VCaP (cell line): ENCODE results near the gene ADGRD1.

Experiments used
- H3K27ac ChIP-seq: fragments of 450-650 bp; 2 replicates; pipeline ENCODE4 v1.5.1; 2017
- TF ChIP-seq, protein P1 (sequence below): fragments of 450-650 bp; conservative IDR thresholded peaks from 2 replicates; pipeline ENCODE4 v1.5.1; 2017; ENCODE audit warnings: mild to moderate bottlenecking, moderate library complexity

Gene ADGRD1

DNA sequence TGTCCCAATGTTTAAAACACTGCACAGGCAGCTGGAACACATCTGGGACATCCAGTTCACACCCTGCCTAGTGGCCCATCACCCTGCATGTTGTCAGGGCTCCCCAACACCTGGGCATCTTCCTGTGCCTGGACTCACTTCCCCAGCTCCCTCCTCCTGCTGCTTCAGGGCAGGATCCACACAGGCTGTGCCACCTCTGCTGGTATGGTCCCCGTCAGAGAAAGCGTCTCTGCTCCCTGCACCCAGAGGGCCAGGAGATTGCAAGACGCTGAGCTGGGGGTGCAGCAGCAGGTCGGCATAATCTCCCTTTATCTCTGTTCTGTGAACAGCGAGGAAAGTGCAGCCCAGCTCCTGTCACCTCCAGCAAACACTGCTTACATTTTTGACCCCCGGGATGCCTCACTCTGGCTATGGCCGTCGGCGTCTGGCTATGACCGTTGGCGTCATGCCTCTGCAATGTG is 124.3 kb downstream of the ADGRD1 start:
- TF ChIP-seq, protein P1, sequence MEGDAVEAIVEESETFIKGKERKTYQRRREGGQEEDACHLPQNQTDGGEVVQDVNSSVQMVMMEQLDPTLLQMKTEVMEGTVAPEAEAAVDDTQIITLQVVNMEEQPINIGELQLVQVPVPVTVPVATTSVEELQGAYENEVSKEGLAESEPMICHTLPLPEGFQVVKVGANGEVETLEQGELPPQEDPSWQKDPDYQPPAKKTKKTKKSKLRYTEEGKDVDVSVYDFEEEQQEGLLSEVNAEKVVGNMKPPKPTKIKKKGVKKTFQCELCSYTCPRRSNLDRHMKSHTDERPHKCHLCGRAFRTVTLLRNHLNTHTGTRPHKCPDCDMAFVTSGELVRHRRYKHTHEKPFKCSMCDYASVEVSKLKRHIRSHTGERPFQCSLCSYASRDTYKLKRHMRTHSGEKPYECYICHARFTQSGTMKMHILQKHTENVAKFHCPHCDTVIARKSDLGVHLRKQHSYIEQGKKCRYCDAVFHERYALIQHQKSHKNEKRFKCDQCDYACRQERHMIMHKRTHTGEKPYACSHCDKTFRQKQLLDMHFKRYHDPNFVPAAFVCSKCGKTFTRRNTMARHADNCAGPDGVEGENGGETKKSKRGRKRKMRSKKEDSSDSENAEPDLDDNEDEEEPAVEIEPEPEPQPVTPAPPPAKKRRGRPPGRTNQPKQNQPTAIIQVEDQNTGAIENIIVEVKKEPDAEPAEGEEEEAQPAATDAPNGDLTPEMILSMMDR, result no peak
- no peak overlapping the region for H3K27ac ChIP-seq

DNA sequence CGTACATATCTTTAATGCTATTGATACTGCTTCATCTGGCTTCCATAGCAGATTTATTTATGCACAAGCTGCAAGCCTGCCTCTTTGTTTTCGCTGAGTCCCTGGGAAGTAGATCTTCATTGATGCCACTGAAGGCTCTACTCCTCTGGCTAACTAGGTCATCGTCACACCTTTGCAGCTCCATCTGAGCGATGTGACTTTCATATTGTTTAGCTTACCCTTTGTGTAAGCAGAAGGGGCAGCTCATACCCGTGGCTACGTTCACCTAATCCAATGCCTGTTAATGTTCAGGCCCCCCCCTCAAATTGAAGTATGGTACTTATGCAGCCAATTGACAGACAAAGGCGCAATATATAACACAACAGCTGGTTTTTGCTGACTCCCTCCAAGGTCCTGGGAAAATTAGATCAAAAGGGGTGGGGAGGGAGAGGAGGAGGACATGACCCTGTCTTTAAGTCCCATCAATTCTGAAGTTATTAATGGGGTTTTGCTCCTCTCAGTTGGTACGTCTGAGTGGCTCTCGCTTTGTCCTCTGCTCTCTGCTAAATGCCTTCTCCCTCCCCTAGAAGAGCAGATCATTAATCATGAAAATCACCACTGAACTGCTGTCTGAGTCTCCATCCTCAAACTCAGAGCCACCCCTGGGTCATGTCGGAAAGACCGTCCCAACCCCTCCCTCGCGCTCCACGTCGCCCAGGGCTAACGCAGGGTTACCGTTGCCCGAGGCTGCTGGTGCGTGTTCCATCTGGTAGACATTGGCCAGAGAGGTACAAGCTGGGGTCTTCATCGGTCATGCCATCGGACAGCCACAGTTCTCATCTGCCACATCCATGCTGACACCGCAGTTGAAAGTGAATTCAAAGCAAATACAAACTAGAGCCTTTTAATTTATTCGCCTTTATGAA is 128.8 kb downstream of the ADGRD1 start:
- H3K27ac ChIP-seq, result no peak overlapping the region
- TF ChIP-seq, protein P1, result no peak

DNA sequence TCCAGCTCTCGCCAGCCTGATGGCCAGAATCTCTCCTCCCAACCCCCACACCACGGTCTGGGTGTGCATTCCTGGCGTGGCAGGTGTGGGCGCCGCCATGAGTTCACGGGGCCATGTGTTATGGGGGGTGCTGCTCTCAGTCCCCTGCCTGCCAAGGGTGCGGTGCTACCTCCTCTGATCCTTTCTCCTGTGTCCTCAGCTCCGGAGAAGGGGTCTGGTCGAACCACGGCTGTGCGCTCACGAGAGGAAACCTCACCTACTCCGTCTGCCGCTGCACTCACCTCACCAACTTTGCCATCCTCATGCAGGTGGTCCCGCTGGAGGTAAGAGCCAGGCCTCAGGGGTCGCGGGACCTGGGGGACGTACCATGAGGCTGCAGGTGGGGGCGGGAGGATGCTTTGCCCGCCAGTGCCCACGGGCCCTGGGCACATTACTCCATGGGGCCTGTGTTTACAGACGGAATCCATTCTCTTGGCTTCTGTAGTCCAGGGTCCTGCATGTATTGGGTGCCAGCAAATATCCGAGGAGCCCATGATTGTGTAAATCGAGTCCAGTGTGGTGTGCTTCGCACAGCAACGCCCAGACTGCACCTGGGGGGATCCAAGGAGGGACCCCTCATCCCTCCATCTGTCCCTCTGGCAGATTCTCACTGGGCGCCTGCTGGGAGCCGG is 130.8 kb downstream of the ADGRD1 start:
- TF ChIP-seq, protein P1, result no peak
- H3K27ac ChIP-seq, result no peak overlapping the region

DNA sequence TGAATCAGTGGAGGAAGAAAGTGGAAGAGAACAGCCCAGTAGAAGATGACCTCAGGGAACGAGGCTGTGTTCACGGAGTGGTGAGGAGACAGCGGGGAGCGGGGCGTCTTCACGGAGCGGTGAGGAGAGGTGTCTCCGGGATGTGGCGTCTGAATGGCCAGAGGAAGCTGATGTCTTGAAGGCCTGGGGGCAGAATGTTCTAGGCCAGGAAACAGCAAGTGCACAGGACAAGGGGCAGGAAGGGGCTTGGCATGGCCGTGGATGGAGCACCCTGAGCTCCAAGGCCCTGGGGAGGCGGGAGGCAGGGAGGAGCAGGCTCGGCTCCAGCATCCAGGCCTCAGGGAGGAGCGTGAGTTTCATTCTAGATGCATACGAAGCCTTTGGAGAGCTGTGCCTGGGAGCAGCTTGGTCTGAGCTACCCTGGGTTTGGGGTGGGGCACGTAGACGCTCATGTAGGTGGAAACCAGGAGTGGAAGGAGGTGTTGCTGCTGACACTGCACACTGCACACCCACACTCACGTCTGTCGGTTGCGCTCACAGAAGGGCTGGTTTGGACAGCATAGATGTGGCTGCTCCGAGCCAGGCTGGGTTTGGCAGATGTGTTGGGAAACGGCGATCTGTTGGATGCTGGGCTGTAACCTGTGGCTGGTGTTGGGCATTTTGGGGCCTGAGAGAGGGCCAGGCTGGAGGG is 131.6 kb downstream of the ADGRD1 start:
- H3K27ac ChIP-seq, result no peak overlapping the region
- TF ChIP-seq, protein P1, result no peak

DNA sequence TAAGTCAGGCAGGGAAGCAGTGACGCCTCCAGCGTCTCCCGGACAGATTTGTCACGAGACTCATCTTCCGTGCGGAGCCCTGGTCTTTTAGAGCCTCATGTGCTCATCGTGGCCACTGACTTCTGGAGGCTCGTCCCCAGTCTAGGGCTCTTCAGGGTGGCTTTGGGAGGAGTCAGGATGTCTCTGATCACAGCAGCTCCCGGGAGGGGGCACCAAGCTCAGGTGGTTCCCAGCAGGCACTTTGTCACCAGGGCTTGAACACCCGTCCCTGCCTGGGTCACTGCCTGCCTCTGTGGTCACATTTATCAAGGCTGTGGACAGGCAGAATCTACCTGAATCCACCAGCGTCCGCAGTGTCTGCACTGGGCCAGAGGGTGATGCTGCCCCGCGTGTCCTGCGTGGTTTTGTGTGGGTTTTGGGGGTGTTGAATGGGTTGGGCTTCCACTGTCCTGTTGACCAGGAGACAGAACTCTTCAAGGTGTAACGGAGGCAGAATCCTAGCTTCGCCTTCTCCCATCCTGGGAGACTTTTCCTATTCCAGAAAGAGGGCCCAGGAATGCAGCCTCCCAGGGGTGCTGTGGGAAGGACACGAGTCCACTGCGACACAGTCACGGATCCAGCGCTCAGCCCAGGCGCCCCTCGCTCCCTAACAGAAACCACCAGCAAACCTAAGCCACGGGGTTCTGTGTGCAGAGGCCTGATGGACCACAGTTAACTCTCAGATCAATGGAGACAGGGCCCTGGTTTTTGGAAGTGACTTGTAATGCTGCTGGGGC is 132.3 kb downstream of the ADGRD1 start:
- TF ChIP-seq, protein P1, result no peak
- H3K27ac ChIP-seq, result no peak overlapping the region

DNA sequence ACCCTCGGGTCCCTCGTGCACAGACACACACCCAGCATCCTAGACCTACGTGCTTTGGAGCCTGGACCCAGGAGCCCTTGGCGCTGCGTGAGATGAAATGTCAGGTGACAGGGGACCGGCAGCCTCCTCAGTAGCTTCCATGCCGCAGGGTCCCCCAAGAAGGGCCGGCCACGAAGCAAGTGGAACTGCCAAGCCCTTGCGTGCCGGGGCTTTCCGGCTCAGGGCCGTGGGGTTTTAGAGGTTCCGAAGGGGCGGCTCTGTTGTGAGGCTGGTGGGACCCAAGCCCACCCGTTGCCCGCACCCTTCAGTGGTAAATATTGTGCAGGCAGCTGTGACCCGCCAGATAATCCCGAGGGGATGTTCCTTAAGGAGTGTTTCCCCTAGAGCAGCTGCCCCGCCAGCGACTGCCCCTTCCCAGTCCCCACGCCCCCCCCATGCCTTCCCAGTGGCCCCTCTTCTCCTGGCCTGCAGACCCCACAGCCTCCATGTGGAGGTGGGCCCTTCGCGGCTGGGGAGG is 133.7 kb downstream of the ADGRD1 start:
- H3K27ac ChIP-seq, result no peak overlapping the region
- TF ChIP-seq, protein P1, result no peak
